Tibial nerve (tissue), 4 donors: ENCODE data around the gene HOXB4.

Source experiments
- EP300 ChIP-seq, 2 donors: sonication (generic); formaldehyde crosslinking; IDR thresholded peaks; one replicate each; pipeline ENCODE4 v1.6.1; 2017; ENCODE audit warnings: antibody characterized with exemption in 2 of 2, mild to moderate bottlenecking in 1 of 2
- POLR2A ChIP-seq, 2 donors: fragments of 450-650 bp; IDR thresholded peaks; one replicate each; pipeline ENCODE4 v1.6.1; 2017; ENCODE audit warnings: antibody characterized with exemption in 2 of 2, mild to moderate bottlenecking in 2 of 2, moderate library complexity in 2 of 2
- TF ChIP-seq, protein P1 (sequence below), 5 experiments: fragments of 200-600 bp in 3 of 5; fragments of 450-650 bp in 2 of 5; sonication (generic) in 3 of 5; IDR thresholded peaks; one replicate each; pipeline ENCODE4 v1.5.1; 2016 to 2019; ENCODE audit warnings: antibody characterized with exemption in 5 of 5, mild to moderate bottlenecking in 3 of 5, moderate library complexity in 2 of 5

DNA sequence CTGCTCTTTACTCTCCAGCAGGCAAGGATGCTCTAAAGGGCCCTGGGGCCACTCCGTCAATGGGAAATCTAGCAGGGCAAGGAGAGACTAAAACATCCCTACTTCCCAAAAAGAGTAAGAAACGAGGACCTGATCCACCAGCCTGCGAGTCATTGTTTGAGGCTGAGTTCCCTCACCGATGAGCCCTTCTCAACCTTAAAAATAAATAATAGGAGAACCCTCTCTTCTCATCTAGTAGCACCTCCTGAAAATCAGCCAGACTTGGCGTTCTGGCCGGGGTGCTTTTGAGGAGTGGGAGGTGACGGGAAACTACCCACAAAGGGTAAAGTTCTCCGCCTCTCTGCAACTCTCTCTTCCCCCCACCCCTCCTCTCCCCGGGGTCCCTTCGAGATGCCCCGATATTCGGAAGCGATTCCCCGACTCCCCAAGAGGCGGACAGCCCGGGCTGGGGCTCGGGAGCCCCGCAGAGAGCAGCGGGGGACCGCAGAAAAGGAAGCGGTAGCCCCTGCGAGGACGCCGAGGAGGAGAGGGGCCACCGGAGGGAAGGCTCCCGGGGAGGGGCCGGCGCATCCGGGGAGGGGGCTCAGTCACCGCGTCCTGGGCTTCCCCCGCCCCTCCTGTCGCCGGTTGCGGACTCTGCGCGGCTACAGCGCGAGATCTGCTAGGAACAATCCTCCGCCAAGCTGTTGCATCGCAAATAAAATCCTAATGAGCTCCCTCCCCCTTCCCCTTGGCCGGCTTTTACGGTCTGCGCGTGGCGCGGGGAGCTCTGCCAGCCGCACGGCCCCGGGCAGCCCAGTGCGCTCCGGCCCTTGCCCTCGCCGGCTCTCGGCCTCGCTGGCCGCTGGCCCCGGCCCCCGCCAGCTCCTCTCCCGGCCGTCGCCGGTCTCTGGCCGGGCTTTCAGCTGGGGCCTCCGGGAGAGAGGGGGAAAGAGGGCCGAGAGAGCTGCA, 46.7 kb upstream of the HOXB4 start:
- TF ChIP-seq, protein P1, sequence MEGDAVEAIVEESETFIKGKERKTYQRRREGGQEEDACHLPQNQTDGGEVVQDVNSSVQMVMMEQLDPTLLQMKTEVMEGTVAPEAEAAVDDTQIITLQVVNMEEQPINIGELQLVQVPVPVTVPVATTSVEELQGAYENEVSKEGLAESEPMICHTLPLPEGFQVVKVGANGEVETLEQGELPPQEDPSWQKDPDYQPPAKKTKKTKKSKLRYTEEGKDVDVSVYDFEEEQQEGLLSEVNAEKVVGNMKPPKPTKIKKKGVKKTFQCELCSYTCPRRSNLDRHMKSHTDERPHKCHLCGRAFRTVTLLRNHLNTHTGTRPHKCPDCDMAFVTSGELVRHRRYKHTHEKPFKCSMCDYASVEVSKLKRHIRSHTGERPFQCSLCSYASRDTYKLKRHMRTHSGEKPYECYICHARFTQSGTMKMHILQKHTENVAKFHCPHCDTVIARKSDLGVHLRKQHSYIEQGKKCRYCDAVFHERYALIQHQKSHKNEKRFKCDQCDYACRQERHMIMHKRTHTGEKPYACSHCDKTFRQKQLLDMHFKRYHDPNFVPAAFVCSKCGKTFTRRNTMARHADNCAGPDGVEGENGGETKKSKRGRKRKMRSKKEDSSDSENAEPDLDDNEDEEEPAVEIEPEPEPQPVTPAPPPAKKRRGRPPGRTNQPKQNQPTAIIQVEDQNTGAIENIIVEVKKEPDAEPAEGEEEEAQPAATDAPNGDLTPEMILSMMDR (IDR thresholded peaks at IDR 0.05), result no peak
- no peak for TF ChIP-seq POLR2A (IDR thresholded peaks at IDR 0.05)
- no peak for TF ChIP-seq EP300 (IDR thresholded peaks at IDR 0.05)
